Measurements from ENCODE around the gene ELF2. TPM values are rescaled to one million over a fixed set of nuclear protein-coding genes. Genes with fewer than 3 reads are reported as not detected.

The ELF2 gene
- total RNA-seq, 1 experiment from 2014 or later = 44.6 TPM

DNA sequence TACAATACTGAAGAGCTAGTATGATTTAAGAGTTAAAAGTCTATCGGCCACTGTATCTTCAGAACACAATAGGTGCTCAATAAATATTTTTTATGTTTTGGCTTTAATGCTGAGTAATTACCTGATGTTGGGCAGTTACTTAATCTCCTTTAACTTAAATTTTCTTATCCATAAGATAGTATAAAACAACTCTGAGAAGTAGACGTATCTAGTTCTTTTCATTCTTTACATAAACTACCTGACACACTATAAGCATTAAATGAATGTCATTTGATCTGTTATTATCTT lies 22.9 kb downstream of the ELF2 start:
- no peaks in the 10 kb centered on the region for H3K36me3 Mint-ChIP-seq
- peaks cover 69% of the 10 kb centered on the region for H3K4me1 Mint-ChIP-seq
- DNase-seq (ENCODE audit: low spot score) (no peak), ATAC-seq (no peak)
- ChIA-PET POLR2A (interaction anchor here (0.5 to 3.2 kb wide), 3 partner anchors 15 to 147 kb away, joined by 3 to 37 read pairs (median 10); partner anchors contain the start of genes ELF2 and NAA15), CTCF (interaction anchor here (0.9 to 2.6 kb wide), 8 partner anchors 10 to 142 kb away, joined by 3 to 17 read pairs (median 6); no protein-coding TSS in a partner anchor)
- H3K4me3 Mint-ChIP-seq = peak overlapping the region; percentile 22
- no peaks in the 10 kb centered on the region for H3K9me3 Mint-ChIP-seq
- TF ChIP-seq SMAD4 (CRISPR knock-in tag; IDR thresholded peaks at IDR 0.05) (no peak), SOX15 (CRISPR knock-in tag; IDR thresholded peaks at IDR 0.05) (no peak), ZNF416 (CRISPR knock-in tag; IDR thresholded peaks at IDR 0.05) (no peak), RELA (CRISPR knock-in tag; IDR thresholded peaks at IDR 0.05; ENCODE audit: borderline replicate concordance) (no peak), SMAD3 (CRISPR knock-in tag; IDR thresholded peaks at IDR 0.05; ENCODE audit: borderline replicate concordance) (no peak), ZNF232 (CRISPR knock-in tag; IDR thresholded peaks at IDR 0.05) (no peak), NFYB (CRISPR knock-in tag; conservative IDR thresholded peaks at IDR 0.05; ENCODE audit: low read depth) (no peak), ZNF396 (CRISPR knock-in tag; IDR thresholded peaks at IDR 0.05; ENCODE audit: borderline replicate concordance) (no peak), TEAD1 (CRISPR knock-in tag; IDR thresholded peaks at IDR 0.05) (no peak), ZNF138 (CRISPR knock-in tag; conservative IDR thresholded peaks at IDR 0.05) (no peak)
- TF ChIP-seq, protein P1, sequence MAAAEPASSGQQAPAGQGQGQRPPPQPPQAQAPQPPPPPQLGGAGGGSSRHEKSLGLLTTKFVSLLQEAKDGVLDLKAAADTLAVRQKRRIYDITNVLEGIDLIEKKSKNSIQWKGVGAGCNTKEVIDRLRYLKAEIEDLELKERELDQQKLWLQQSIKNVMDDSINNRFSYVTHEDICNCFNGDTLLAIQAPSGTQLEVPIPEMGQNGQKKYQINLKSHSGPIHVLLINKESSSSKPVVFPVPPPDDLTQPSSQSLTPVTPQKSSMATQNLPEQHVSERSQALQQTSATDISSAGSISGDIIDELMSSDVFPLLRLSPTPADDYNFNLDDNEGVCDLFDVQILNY (CRISPR knock-in tag; IDR thresholded peaks at IDR 0.05) = no peak
- TF ChIP-seq, protein P2, sequence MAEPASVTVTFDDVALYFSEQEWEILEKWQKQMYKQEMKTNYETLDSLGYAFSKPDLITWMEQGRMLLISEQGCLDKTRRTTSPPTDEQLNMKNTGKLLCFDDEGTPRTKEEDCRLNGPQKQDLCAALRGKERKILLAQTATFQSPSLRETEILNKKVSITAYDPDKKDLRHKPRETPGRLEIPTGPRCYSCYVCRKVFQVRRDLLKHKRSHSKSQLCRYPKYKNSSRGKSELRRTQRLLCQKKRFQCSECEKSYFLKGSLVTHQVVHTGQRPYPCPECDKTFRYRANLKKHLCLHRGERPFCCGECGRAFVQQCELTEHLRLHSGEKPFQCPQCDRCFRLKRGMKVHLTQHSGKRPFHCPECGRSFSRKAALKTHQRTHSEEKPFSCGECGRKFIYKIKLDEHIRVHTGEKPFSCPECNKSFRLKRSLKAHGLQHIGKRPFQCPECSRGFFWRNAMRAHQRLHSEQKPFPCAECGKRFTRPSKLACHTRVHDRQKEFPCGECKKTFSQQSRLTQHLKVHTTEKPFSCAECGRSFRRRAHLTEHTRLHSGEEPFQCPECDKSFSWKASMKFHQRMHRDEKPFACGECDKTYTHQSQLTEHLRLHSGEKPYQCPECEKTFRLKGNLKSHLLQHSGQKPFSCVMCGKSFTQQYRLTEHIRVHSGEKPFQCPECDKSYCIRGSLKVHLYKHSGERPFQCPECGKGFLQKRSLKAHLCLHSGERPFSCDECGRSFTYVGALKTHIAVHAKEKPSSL (CRISPR knock-in tag; conservative IDR thresholded peaks at IDR 0.05) = no peak
- TF ChIP-seq, protein P3, sequence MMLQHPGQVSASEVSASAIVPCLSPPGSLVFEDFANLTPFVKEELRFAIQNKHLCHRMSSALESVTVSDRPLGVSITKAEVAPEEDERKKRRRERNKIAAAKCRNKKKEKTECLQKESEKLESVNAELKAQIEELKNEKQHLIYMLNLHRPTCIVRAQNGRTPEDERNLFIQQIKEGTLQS (CRISPR knock-in tag; conservative IDR thresholded peaks at IDR 0.05) = no peak
- TF ChIP-seq, protein P4, sequence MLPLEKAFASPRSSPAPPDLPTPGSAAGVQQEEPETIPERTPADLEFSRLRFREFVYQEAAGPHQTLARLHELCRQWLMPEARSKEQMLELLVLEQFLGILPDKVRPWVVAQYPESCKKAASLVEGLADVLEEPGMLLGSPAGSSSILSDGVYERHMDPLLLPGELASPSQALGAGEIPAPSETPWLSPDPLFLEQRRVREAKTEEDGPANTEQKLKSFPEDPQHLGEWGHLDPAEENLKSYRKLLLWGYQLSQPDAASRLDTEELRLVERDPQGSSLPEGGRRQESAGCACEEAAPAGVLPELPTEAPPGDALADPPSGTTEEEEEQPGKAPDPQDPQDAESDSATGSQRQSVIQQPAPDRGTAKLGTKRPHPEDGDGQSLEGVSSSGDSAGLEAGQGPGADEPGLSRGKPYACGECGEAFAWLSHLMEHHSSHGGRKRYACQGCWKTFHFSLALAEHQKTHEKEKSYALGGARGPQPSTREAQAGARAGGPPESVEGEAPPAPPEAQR (CRISPR knock-in tag; IDR thresholded peaks at IDR 0.05) = no peak
- H3K27me3 Mint-ChIP-seq (ENCODE audit: low read depth) = no peaks in the 10 kb centered on the region
- peak overlapping the region; percentile 97 for H3K27ac Mint-ChIP-seq

DNA sequence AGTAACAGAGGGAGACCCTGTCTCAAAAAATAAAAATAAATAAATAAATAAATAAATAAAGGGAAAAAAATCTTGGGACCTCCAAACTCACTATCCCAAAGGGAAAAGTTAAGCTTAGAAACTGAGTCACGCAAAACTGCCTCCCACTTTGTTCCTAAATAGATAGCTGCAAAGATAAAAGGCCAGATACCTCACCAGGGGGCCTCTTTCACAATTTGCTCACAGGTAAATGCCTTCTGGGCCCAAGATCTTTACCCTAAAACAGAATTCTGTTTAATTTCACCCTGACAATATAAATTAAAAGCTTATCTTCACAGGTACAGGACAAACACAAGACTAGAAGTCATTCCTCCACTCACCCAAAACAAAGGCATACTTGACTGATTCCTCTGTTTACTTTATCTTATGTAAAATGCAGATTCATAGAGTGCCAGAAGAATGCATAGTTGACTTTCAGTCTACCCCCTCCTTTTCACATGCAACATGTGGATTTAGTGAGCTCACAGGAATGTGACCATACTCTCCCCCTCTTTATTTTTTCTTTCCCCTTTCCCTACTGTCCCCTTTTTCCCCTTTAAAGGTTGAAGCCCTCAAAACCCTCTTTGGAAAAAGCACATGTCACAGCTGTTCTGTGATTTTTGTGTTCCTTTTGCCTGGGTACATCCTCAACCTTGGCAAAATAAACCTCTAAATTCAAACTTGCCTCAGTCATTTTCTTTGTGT lies 23.4 kb downstream of the ELF2 start:
- peak overlapping the region; percentile 22 for H3K4me3 Mint-ChIP-seq
- CTCF ChIA-PET = interaction anchor here (0.9 to 2.6 kb wide), 8 partner anchors 9 to 142 kb away, joined by 3 to 17 read pairs (median 6); no protein-coding TSS in a partner anchor
- H3K4me1 Mint-ChIP-seq = peaks cover 68% of the 10 kb centered on the region
- peak overlapping the region; percentile 97 for H3K27ac Mint-ChIP-seq
- DNase-seq (ENCODE audit: low spot score) = no peak
- no peaks in the 10 kb centered on the region for H3K9me3 Mint-ChIP-seq
- no peaks in the 10 kb centered on the region; the same call in 1 of the 2 replicates for H3K36me3 Mint-ChIP-seq
- no peaks in the 10 kb centered on the region for H3K27me3 Mint-ChIP-seq (ENCODE audit: low read depth)
- POLR2A ChIA-PET = interaction anchor here (0.5 to 3.2 kb wide), 3 partner anchors 16 to 148 kb away, joined by 3 to 37 read pairs (median 10); partner anchors contain the start of genes ELF2 and NAA15
- peak; percentile 62 for ATAC-seq
- TF ChIP-seq ESRRA (CRISPR knock-in tag; IDR thresholded peaks at IDR 0.05; ENCODE audit: borderline replicate concordance) (no peak), PRRX2 (CRISPR knock-in tag; IDR thresholded peaks at IDR 0.05) (no peak), ZNF416 (CRISPR knock-in tag; IDR thresholded peaks at IDR 0.05) (no peak), CBFB (CRISPR knock-in tag; IDR thresholded peaks at IDR 0.05; ENCODE audit: low read depth) (no peak), NR2C2 (CRISPR knock-in tag; IDR thresholded peaks at IDR 0.05) (no peak), NR3C1 (CRISPR knock-in tag; conservative IDR thresholded peaks at IDR 0.05; ENCODE audit: low read depth) (no peak), CREM (CRISPR knock-in tag; IDR thresholded peaks at IDR 0.05) (no peak), RORB (CRISPR knock-in tag; IDR thresholded peaks at IDR 0.05) (no peak), HMGA2 (CRISPR knock-in tag; IDR thresholded peaks at IDR 0.05) (no peak), ZNF671 (CRISPR knock-in tag; IDR thresholded peaks at IDR 0.05) (no peak)
- TF ChIP-seq, protein P5, sequence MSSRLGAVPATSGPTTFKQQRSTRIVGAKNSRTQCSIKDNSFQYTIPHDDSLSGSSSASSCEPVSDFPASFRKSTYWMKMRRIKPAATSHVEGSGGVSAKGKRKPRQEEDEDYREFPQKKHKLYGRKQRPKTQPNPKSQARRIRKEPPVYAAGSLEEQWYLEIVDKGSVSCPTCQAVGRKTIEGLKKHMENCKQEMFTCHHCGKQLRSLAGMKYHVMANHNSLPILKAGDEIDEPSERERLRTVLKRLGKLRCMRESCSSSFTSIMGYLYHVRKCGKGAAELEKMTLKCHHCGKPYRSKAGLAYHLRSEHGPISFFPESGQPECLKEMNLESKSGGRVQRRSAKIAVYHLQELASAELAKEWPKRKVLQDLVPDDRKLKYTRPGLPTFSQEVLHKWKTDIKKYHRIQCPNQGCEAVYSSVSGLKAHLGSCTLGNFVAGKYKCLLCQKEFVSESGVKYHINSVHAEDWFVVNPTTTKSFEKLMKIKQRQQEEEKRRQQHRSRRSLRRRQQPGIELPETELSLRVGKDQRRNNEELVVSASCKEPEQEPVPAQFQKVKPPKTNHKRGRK (CRISPR knock-in tag; IDR thresholded peaks at IDR 0.05; ENCODE audit: borderline replicate concordance) = no peak
- TF ChIP-seq, protein P6, sequence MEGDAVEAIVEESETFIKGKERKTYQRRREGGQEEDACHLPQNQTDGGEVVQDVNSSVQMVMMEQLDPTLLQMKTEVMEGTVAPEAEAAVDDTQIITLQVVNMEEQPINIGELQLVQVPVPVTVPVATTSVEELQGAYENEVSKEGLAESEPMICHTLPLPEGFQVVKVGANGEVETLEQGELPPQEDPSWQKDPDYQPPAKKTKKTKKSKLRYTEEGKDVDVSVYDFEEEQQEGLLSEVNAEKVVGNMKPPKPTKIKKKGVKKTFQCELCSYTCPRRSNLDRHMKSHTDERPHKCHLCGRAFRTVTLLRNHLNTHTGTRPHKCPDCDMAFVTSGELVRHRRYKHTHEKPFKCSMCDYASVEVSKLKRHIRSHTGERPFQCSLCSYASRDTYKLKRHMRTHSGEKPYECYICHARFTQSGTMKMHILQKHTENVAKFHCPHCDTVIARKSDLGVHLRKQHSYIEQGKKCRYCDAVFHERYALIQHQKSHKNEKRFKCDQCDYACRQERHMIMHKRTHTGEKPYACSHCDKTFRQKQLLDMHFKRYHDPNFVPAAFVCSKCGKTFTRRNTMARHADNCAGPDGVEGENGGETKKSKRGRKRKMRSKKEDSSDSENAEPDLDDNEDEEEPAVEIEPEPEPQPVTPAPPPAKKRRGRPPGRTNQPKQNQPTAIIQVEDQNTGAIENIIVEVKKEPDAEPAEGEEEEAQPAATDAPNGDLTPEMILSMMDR (IDR thresholded peaks at IDR 0.05) = no peak
- TF ChIP-seq, protein P3 (CRISPR knock-in tag; conservative IDR thresholded peaks at IDR 0.05) = no peak
- TF ChIP-seq, protein P7, sequence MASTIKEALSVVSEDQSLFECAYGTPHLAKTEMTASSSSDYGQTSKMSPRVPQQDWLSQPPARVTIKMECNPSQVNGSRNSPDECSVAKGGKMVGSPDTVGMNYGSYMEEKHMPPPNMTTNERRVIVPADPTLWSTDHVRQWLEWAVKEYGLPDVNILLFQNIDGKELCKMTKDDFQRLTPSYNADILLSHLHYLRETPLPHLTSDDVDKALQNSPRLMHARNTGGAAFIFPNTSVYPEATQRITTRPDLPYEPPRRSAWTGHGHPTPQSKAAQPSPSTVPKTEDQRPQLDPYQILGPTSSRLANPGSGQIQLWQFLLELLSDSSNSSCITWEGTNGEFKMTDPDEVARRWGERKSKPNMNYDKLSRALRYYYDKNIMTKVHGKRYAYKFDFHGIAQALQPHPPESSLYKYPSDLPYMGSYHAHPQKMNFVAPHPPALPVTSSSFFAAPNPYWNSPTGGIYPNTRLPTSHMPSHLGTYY (CRISPR knock-in tag; IDR thresholded peaks at IDR 0.05) = no peak

Measured in WTC11 (cell line).